Renal cortical epithelial cell (primary cell): Measurements from ENCODE around the gene ANKRD6. TPM values are rescaled to one million over a fixed set of nuclear protein-coding genes. Genes with fewer than 3 reads are reported as not detected.
"Not testable (repeated sequence)": the region's sequence is repeated elsewhere in the genome, so short reads cannot be mapped to it uniquely, and the experiment has no call there.

Experiments
- DNase-seq: peaks from one replicate; pipeline ENCODE4 v3.0.0-alpha.2; 2011; ENCODE audit warnings: low read depth
- total RNA-seq: library from RNA; depleted of rRNA; stranded (reverse); fragments of >200 nt; gene quantifications from 2 replicates; pipeline ENCODE4 v1.2.3, GENCODE V29; 2014

The ANKRD6 gene
- total RNA-seq = 13.2 and 13.4 TPM in 2 replicates

- DNase-seq = no peak
Observed at GRCh38 chr6:89432875-89433251, at the start of gene ANKRD6. Gene ANKRD6 (plus strand): TSS chr6:89433152. CDS start chr6:89566977, 133,825 bp downstream.

- DNase-seq = peak; percentile 92
Observed at GRCh38 chr6:89385156-89385667, 47.7 kb upstream of the ANKRD6 start.

GRCh38 chr6:89385846-89386245 lies 47.1 kb upstream of the ANKRD6 start:
- DNase-seq = no peak

- DNase-seq = no peak
Observed at GRCh38 chr6:89386917-89387491, 45.9 kb upstream of the ANKRD6 start.

GRCh38 chr6:89387516-89388201 lies 45.3 kb upstream of the ANKRD6 start:
- peak; percentile 8 for DNase-seq

- no peak for DNase-seq
Observed at GRCh38 chr6:89388846-89389245, 44.1 kb upstream of the ANKRD6 start.

GRCh38 chr6:89392823-89393222 lies 40.1 kb upstream of the ANKRD6 start:
- no peak for DNase-seq

GRCh38 chr6:89393659-89394058 lies 39.3 kb upstream of the ANKRD6 start:
- no peak for DNase-seq

- DNase-seq = not testable (repeated sequence)
Observed at GRCh38 chr6:89397884-89398283, 35.1 kb upstream of the ANKRD6 start.

- DNase-seq = no peak
Observed at GRCh38 chr6:89398762-89399525, 34.0 kb upstream of the ANKRD6 start.

GRCh38 chr6:89400050-89400449 lies 32.9 kb upstream of the ANKRD6 start:
- DNase-seq = no peak

GRCh38 chr6:89400912-89401399 lies 32.0 kb upstream of the ANKRD6 start:
- DNase-seq = peak; percentile 69

GRCh38 chr6:89402776-89403175 lies 30.2 kb upstream of the ANKRD6 start:
- DNase-seq = no peak

GRCh38 chr6:89404512-89404911 lies 28.4 kb upstream of the ANKRD6 start:
- no peak for DNase-seq

- DNase-seq = no peak
Observed at GRCh38 chr6:89406141-89406540, 26.8 kb upstream of the ANKRD6 start.

- no peak for DNase-seq
Observed at GRCh38 chr6:89409461-89410035, 23.4 kb upstream of the ANKRD6 start.

- DNase-seq = peak; percentile 26
Observed at GRCh38 chr6:89410231-89410761, 22.7 kb upstream of the ANKRD6 start.

GRCh38 chr6:89410788-89411144 lies 22.2 kb upstream of the ANKRD6 start:
- no peak for DNase-seq

- no peak for DNase-seq
Observed at GRCh38 chr6:89411145-89412070, 21.5 kb upstream of the ANKRD6 start.

GRCh38 chr6:89412071-89413005 lies 20.6 kb upstream of the ANKRD6 start, which contains the start of gene RRAGD:
Gene RRAGD (minus strand): TSS chr6:89412273. CDS start chr6:89411993, 280 bp downstream.
- DNase-seq = peak; percentile 19
